Measurements from ENCODE around the gene SCYGR5.

DNA sequence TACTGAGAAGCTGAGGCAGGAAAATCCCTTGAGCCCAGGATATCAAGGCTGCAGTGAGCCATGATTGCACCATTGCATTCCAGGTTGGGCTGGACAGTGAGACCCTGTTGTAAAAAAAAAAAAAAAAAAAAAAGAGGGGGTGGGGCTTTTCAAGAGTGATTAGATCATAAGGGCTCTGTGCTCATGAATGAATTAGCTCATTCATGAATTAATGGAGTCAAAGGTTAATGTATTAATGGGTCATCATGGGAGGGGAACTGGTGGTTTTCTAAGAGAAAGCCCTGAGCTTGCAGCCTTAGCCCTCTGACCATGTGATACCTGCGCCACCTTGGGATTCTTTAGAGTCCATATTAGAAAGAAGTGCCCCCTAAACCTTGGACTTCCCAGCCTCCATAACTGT, 46.7 kb downstream of the SCYGR5 start:
- TF ChIP-seq POLR2A (IDR thresholded peaks at IDR 0.05; ENCODE audit: low read depth, low read length), result no peak
- TF ChIP-seq, protein P1, sequence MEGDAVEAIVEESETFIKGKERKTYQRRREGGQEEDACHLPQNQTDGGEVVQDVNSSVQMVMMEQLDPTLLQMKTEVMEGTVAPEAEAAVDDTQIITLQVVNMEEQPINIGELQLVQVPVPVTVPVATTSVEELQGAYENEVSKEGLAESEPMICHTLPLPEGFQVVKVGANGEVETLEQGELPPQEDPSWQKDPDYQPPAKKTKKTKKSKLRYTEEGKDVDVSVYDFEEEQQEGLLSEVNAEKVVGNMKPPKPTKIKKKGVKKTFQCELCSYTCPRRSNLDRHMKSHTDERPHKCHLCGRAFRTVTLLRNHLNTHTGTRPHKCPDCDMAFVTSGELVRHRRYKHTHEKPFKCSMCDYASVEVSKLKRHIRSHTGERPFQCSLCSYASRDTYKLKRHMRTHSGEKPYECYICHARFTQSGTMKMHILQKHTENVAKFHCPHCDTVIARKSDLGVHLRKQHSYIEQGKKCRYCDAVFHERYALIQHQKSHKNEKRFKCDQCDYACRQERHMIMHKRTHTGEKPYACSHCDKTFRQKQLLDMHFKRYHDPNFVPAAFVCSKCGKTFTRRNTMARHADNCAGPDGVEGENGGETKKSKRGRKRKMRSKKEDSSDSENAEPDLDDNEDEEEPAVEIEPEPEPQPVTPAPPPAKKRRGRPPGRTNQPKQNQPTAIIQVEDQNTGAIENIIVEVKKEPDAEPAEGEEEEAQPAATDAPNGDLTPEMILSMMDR (IDR thresholded peaks at IDR 0.05; ENCODE audit: extremely low read depth in 1 of 2, insufficient read depth in 1 of 2, low read depth in 1 of 2, low read length in 2 of 2), result no peak
- TF ChIP-seq EZH2 (IDR thresholded peaks at IDR 0.05; ENCODE audit: borderline replicate concordance, low read depth, low read length, severe bottlenecking), result no peak
- no peak for TF ChIP-seq POLR2AphosphoS5 (IDR thresholded peaks at IDR 0.05; ENCODE audit: insufficient read depth, low read depth, low read length)
- no peak for TF ChIP-seq JUN (IDR thresholded peaks at IDR 0.05; ENCODE audit: borderline replicate concordance, insufficient read depth, insufficient read length, low read depth)
- TF ChIP-seq, protein P2, sequence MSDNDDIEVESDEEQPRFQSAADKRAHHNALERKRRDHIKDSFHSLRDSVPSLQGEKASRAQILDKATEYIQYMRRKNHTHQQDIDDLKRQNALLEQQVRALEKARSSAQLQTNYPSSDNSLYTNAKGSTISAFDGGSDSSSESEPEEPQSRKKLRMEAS (IDR thresholded peaks at IDR 0.05; ENCODE audit: insufficient read depth, insufficient read length), result no peak
